HEK293 (cell line): ENCODE results near the gene RAB1B.

Source experiments
- GFI1B ChIP-seq: fragments of 450-650 bp; formaldehyde crosslinking; IDR thresholded peaks from 2 replicates; pipeline ENCODE4 v1.5.1; 2016; ENCODE audit warnings: missing biosample characterization, missing genetic modification characterization
- HOXA7 ChIP-seq: sonication (generic); formaldehyde crosslinking; IDR thresholded peaks from 2 replicates; pipeline ENCODE4 v1.8.1; 2022; ENCODE audit warnings: missing genetic modification reagents, borderline replicate concordance
- INSM2 ChIP-seq: fragments of 450-650 bp; formaldehyde crosslinking; IDR thresholded peaks from 2 replicates; pipeline ENCODE4 v1.5.1; 2016; ENCODE audit warnings: missing biosample characterization, missing genetic modification characterization
- MZF1 ChIP-seq: fragments of 450-650 bp; formaldehyde crosslinking; IDR thresholded peaks from 2 replicates; pipeline ENCODE4 v1.5.1; 2017; ENCODE audit warnings: missing biosample characterization, missing genetic modification characterization, borderline replicate concordance
- SETDB1 ChIP-seq: IDR thresholded peaks from one replicate; pipeline ENCODE4 v1.6.1; 2017; ENCODE audit warnings: mild to moderate bottlenecking, low read length, moderate library complexity, mixed read lengths; ENCODE audit not compliant: insufficient read length
- SP3 ChIP-seq: fragments of 450-650 bp; formaldehyde crosslinking; IDR thresholded peaks from 2 replicates; pipeline ENCODE4 v1.5.1; 2016; ENCODE audit warnings: missing biosample characterization, missing genetic modification characterization
- ZBTB20 ChIP-seq: fragments of 450-650 bp; formaldehyde crosslinking; IDR thresholded peaks from 2 replicates; pipeline ENCODE4 v1.5.1; 2016; ENCODE audit warnings: missing biosample characterization, missing genetic modification characterization
- ZEB2 ChIP-seq: fragments of 450-650 bp; formaldehyde crosslinking; IDR thresholded peaks from 2 replicates; pipeline ENCODE4 v1.5.1; 2016; ENCODE audit warnings: missing biosample characterization, missing genetic modification characterization
- ZFHX2 ChIP-seq: fragments of 450-650 bp; formaldehyde crosslinking; conservative IDR thresholded peaks from 2 replicates; pipeline ENCODE4 v1.5.1; 2016; ENCODE audit warnings: missing biosample characterization, missing genetic modification characterization
- ZFP37 ChIP-seq: fragments of 450-650 bp; formaldehyde crosslinking; IDR thresholded peaks from 2 replicates; pipeline ENCODE4 v1.5.1; 2016; ENCODE audit warnings: missing biosample characterization, missing genetic modification characterization
- ZNF169 ChIP-seq: fragments of 450-650 bp; formaldehyde crosslinking; IDR thresholded peaks from 2 replicates; pipeline ENCODE4 v1.5.1; 2016; ENCODE audit warnings: missing biosample characterization, missing genetic modification characterization
- ZNF2 ChIP-seq: fragments of 450-650 bp; formaldehyde crosslinking; IDR thresholded peaks from 2 replicates; pipeline ENCODE4 v1.5.1; 2016; ENCODE audit warnings: missing biosample characterization, missing genetic modification characterization
- ZNF274 ChIP-seq, 2 experiments: fragments of 200-500 bp in 1 of 2; fragments of 450-650 bp in 1 of 2; sonication (Bioruptor generic) in 1 of 2; formaldehyde crosslinking in 1 of 2; IDR thresholded peaks; 2 replicates each; pipeline versions ENCODE4 v1.5.1 to v1.6.1; 2014 to 2016; ENCODE audit warnings: borderline replicate concordance in 1 of 2, inconsistent platforms in 1 of 2, low read length in 1 of 2, missing biosample characterization in 1 of 2, missing genetic modification characterization in 1 of 2
- ZNF292 ChIP-seq: fragments of 450-650 bp; formaldehyde crosslinking; IDR thresholded peaks from 2 replicates; pipeline ENCODE4 v1.5.1; 2016; ENCODE audit warnings: low read depth, missing biosample characterization, missing genetic modification characterization, borderline replicate concordance
- ZNF324 ChIP-seq: fragments of 450-650 bp; formaldehyde crosslinking; IDR thresholded peaks from 2 replicates; pipeline ENCODE4 v1.5.1; 2016; ENCODE audit warnings: missing biosample characterization, missing genetic modification characterization
- ZNF391 ChIP-seq: fragments of 450-650 bp; formaldehyde crosslinking; IDR thresholded peaks from 2 replicates; pipeline ENCODE4 v1.5.1; 2016; ENCODE audit warnings: low read depth, missing biosample characterization, missing genetic modification characterization, borderline replicate concordance
- ZNF394 ChIP-seq: fragments of 450-650 bp; formaldehyde crosslinking; IDR thresholded peaks from 2 replicates; pipeline ENCODE4 v1.5.1; 2016; ENCODE audit warnings: missing biosample characterization, missing genetic modification characterization, mild to moderate bottlenecking, moderate library complexity, borderline replicate concordance
- ZNF426 ChIP-seq: fragments of 450-650 bp; formaldehyde crosslinking; IDR thresholded peaks from 2 replicates; pipeline ENCODE4 v1.5.1; 2017; ENCODE audit warnings: missing biosample characterization, missing genetic modification characterization, mild to moderate bottlenecking, inconsistent platforms, moderate library complexity
- ZNF473 ChIP-seq: fragments of 450-650 bp; formaldehyde crosslinking; IDR thresholded peaks from 2 replicates; pipeline ENCODE4 v1.5.1; 2017; ENCODE audit warnings: missing biosample characterization, missing genetic modification characterization
- ZNF501 ChIP-seq: fragments of 450-650 bp; formaldehyde crosslinking; IDR thresholded peaks from 2 replicates; pipeline ENCODE4 v1.5.1; 2016; ENCODE audit warnings: missing biosample characterization, missing genetic modification characterization
- ZNF530 ChIP-seq: fragments of 450-650 bp; formaldehyde crosslinking; IDR thresholded peaks from 2 replicates; pipeline ENCODE4 v1.5.1; 2016; ENCODE audit warnings: low read depth, missing biosample characterization, missing genetic modification characterization
- ZNF585B ChIP-seq: fragments of 450-650 bp; formaldehyde crosslinking; IDR thresholded peaks from 2 replicates; pipeline ENCODE4 v1.5.1; 2016; ENCODE audit warnings: missing biosample characterization, missing genetic modification characterization
- ZNF623 ChIP-seq: fragments of 450-650 bp; formaldehyde crosslinking; IDR thresholded peaks from 2 replicates; pipeline ENCODE4 v1.5.1; 2016; ENCODE audit warnings: missing biosample characterization, missing genetic modification characterization
- ZNF639 ChIP-seq: fragments of 450-650 bp; formaldehyde crosslinking; IDR thresholded peaks from 2 replicates; pipeline ENCODE4 v1.5.1; 2016; ENCODE audit warnings: missing biosample characterization, missing genetic modification characterization
- ZNF658 ChIP-seq: fragments of 450-650 bp; formaldehyde crosslinking; IDR thresholded peaks from 2 replicates; pipeline ENCODE4; 2016; ENCODE audit warnings: missing biosample characterization, missing genetic modification characterization
- ZNF660 ChIP-seq: fragments of 450-650 bp; IDR thresholded peaks from 2 replicates; pipeline ENCODE4 v1.5.1; 2018; ENCODE audit warnings: missing biosample characterization, mild to moderate bottlenecking, missing genetic modification characterization
- ZNF701 ChIP-seq: fragments of 450-650 bp; formaldehyde crosslinking; IDR thresholded peaks from 2 replicates; pipeline ENCODE4 v1.5.1; 2016; ENCODE audit warnings: missing biosample characterization, missing genetic modification characterization
- ZNF747 ChIP-seq: fragments of 450-650 bp; formaldehyde crosslinking; IDR thresholded peaks from 2 replicates; pipeline ENCODE4 v1.5.1; 2016; ENCODE audit warnings: missing biosample characterization, missing genetic modification characterization
- ZNF791 ChIP-seq: fragments of 450-650 bp; formaldehyde crosslinking; IDR thresholded peaks from 2 replicates; pipeline ENCODE4 v1.5.1; 2016; ENCODE audit warnings: missing biosample characterization, missing genetic modification characterization
- ZNF792 ChIP-seq: fragments of 450-650 bp; formaldehyde crosslinking; IDR thresholded peaks from 2 replicates; pipeline ENCODE4 v1.5.1; 2016; ENCODE audit warnings: missing biosample characterization, missing genetic modification characterization
- ZNF837 ChIP-seq: fragments of 450-650 bp; formaldehyde crosslinking; IDR thresholded peaks from 2 replicates; pipeline ENCODE4 v1.5.1; 2016; ENCODE audit warnings: missing biosample characterization, missing genetic modification characterization
- ZSCAN30 ChIP-seq: fragments of 450-650 bp; IDR thresholded peaks from 2 replicates; pipeline ENCODE4 v1.5.1; 2018; ENCODE audit warnings: missing biosample characterization, mild to moderate bottlenecking, missing genetic modification characterization, moderate library complexity
- ZSCAN5A ChIP-seq: fragments of 450-650 bp; formaldehyde crosslinking; IDR thresholded peaks from 2 replicates; pipeline ENCODE4 v1.5.1; 2016; ENCODE audit warnings: missing biosample characterization, missing genetic modification characterization
- ZXDB ChIP-seq: fragments of 450-650 bp; formaldehyde crosslinking; IDR thresholded peaks from 2 replicates; pipeline ENCODE4 v1.5.1; 2016; ENCODE audit warnings: missing biosample characterization, missing genetic modification characterization
- TF ChIP-seq, protein P1 (sequence below): fragments of 450-650 bp; formaldehyde crosslinking; IDR thresholded peaks from 2 replicates; pipeline ENCODE4 v1.5.1; 2016; ENCODE audit warnings: missing biosample characterization, missing genetic modification characterization
- TF ChIP-seq, protein P2 (sequence below): fragments of 450-650 bp; formaldehyde crosslinking; IDR thresholded peaks from 2 replicates; pipeline ENCODE4 v1.5.1; 2016; ENCODE audit warnings: missing biosample characterization, missing genetic modification characterization

The RAB1B gene

DNA sequence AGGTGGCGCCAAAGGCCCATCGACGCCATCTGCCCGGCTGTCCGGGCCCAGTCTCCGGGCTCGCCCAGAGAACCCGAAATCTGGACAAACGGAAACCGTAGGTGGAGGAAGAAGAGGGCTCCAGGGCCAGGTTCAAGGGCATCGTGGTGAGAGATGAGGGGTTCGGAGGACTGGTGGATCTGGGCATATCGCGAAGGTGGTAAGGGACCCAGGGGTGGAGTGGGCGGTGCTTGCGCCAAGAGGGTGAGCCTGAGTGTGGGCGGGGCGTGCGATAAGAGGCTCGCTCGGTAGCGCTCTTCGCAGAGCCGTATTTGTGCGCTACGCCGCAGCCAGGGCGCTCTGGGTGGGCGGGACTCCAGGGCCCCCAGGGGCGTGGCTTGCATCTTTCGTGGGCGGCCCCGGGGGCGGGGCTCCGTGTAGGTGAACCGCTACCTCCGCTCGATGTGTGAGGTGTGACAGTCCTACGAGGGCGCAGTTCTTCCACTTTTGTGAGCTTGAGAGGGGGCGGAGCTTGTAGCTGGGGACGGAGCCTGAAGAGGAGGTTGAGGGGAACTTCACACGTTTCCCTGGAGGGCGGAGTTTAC, 43.6 kb downstream of the RAB1B start (continued):
- no peak for TF ChIP-seq ZSCAN5A (tag by site-specific recombination)
- TF ChIP-seq, protein P1, sequence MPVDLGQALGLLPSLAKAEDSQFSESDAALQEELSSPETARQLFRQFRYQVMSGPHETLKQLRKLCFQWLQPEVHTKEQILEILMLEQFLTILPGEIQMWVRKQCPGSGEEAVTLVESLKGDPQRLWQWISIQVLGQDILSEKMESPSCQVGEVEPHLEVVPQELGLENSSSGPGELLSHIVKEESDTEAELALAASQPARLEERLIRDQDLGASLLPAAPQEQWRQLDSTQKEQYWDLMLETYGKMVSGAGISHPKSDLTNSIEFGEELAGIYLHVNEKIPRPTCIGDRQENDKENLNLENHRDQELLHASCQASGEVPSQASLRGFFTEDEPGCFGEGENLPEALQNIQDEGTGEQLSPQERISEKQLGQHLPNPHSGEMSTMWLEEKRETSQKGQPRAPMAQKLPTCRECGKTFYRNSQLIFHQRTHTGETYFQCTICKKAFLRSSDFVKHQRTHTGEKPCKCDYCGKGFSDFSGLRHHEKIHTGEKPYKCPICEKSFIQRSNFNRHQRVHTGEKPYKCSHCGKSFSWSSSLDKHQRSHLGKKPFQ (tag by site-specific recombination), result no peak
- peak; percentile 84 for TF ChIP-seq ZXDB
- TF ChIP-seq ZNF292, result no peak
- peak; percentile 88 for TF ChIP-seq ZEB2 (tag by site-specific recombination)
- no peak for TF ChIP-seq ZNF658 (tag by site-specific recombination)
- no peak for TF ChIP-seq ZNF639
- no peak for TF ChIP-seq ZNF169 (tag by site-specific recombination)
- no peak for TF ChIP-seq ZNF701
- no peak for TF ChIP-seq ZNF585B (tag by site-specific recombination)
- 0 out of 2 replicates have a peak, but pooled peaks have one; percentile 41 for TF ChIP-seq ZSCAN30 (tag by site-specific recombination)
- TF ChIP-seq ZNF2 (tag by site-specific recombination), result no peak
- no peak for TF ChIP-seq SETDB1
- no peak for TF ChIP-seq INSM2 (tag by site-specific recombination)
- no peak for TF ChIP-seq ZNF530 (tag by site-specific recombination)
- no peak for TF ChIP-seq ZNF391 (tag by site-specific recombination)
- no peak for TF ChIP-seq ZNF747 (tag by site-specific recombination)
- no peak for TF ChIP-seq ZNF837 (tag by site-specific recombination)
- TF ChIP-seq ZNF623, result no peak
- TF ChIP-seq ZNF791 (tag by site-specific recombination), result no peak
- no peak for TF ChIP-seq ZNF473 (tag by site-specific recombination)
- no peak for TF ChIP-seq ZNF426 (tag by site-specific recombination)
- peak; percentile 19; the same call in 1 of the 2 replicates for TF ChIP-seq ZNF394 (tag by site-specific recombination)
- no peak for TF ChIP-seq ZNF274 (IDR thresholded peaks at IDR 0.05; ENCODE audit: low read length)
- no peak for TF ChIP-seq ZNF274 (tag by site-specific recombination; IDR thresholded peaks at IDR 0.05; ENCODE audit: borderline replicate concordance)
- peak; percentile 99 for TF ChIP-seq ZFHX2 (tag by site-specific recombination)
- TF ChIP-seq ZNF501 (tag by site-specific recombination), result no peak; the same call in 1 of the 2 replicates
- no peak for TF ChIP-seq ZNF324 (tag by site-specific recombination)
- TF ChIP-seq ZFP37 (tag by site-specific recombination), result no peak
- TF ChIP-seq HOXA7, result no peak
- no peak for TF ChIP-seq ZNF660 (tag by site-specific recombination)
- TF ChIP-seq ZNF792, result no peak
- TF ChIP-seq MZF1 (tag by site-specific recombination), result no peak
- TF ChIP-seq SP3 (tag by site-specific recombination), result peak; percentile 94
- TF ChIP-seq GFI1B, result no peak
- TF ChIP-seq, protein P2, sequence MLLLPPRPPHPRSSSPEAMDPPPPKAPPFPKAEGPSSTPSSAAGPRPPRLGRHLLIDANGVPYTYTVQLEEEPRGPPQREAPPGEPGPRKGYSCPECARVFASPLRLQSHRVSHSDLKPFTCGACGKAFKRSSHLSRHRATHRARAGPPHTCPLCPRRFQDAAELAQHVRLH (tag by site-specific recombination), result 0 out of 2 replicates have a peak, but pooled peaks have one; percentile 22
- TF ChIP-seq ZBTB20 (tag by site-specific recombination), result peak; percentile 91
